DMS79 treated with DMSO at 0.1 percent for 48 hours (cell line): Measurements from ENCODE around the gene USP47.

ENCODE experiments used
- DNase-seq: peaks from one replicate; lab custom pipeline; 2025; lab: John Stamatoyannopoulos, UW

The USP47 gene

DNA sequence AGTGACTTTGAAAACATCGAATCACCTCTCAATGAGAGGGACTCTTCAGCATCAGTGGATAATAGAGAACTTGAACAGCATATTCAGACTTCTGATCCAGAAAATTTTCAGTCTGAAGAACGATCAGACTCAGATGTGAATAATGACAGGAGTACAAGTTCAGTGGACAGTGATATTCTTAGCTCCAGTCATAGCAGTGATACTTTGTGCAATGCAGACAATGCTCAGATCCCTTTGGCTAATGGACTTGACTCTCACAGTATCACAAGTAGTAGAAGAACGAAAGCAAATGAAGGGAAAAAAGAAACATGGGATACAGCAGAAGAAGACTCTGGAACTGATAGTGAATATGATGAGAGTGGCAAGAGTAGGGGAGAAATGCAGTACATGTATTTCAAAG lies 100.9 kb downstream of the USP47 start:
- DNase-seq: no peak

DNA sequence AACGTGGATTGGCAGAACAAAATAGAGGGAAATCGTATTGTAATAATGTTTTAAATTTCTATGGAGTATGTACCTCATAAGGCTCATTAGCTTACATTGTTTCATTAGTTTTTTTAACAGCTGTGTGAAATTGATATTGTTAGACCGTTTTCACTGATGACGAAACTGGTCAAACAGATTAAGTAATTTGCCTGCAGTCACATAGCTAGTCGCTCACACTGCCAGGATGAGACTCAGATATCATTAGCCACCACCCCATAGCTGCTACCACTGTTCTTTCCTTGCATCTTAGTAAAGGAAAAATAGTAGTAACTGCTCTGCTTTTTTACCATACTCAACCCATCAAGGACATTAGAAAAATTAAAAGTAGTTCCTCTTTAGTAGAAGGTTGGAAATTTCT lies 102.7 kb downstream of the USP47 start:
- DNase-seq: no peak

DNA sequence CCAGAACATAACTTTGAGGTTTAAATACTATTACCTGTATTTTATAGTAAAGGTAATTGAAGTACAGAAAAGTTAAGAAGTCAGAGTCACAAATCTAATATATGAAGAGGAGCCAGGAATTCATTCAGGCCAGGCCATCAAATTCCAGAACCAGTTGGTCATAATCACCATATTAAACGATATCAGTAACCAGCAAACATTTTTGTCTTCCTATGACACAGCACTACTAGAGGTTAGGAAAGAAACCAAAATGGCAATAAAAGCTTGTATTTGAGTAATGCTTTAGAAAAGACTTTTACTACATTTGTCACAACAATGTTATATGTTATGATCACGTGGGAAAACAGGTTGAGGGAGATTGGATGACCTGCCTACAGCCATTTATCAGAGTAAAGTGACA lies 104.4 kb downstream of the USP47 start:
- no peak for DNase-seq

DNA sequence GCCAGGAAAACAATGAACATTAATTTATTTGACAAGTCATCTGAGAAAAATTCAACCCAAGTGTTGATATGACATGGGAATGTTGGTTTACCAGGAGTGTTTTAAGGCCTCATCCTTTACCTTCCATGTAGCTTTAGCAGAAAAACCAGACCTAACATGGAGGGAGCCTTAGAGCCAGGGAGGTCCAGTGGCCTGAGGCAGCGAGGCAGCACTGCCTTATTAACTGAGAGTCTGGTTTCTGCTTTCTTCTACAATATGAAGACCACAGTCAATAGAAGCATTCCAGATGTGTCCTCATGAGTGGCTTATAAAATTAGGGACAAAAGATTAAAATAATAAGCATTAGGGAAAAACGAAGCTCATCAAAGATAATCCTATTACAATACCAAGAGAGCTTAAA lies 105.1 kb downstream of the USP47 start:
- DNase-seq: no peak

DNA sequence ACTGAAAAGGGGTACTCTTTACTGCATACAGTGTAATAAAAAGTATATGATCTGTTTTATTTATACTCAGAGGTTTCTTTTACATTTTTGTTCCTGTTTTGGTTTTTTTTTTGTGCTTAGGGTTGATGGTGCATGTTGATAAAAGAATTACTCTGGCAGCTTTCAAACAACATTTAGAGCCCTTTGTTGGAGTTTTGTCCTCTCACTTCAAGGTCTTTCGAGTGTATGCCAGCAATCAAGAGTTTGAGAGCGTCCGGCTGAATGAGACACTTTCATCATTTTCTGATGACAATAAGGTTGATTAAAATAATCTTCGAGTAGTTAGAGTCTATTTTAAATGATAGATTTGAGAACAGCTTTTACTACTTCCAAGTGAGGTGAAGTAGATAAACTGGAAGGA lies 106.1 kb downstream of the USP47 start:
- DNase-seq: no peak

DNA sequence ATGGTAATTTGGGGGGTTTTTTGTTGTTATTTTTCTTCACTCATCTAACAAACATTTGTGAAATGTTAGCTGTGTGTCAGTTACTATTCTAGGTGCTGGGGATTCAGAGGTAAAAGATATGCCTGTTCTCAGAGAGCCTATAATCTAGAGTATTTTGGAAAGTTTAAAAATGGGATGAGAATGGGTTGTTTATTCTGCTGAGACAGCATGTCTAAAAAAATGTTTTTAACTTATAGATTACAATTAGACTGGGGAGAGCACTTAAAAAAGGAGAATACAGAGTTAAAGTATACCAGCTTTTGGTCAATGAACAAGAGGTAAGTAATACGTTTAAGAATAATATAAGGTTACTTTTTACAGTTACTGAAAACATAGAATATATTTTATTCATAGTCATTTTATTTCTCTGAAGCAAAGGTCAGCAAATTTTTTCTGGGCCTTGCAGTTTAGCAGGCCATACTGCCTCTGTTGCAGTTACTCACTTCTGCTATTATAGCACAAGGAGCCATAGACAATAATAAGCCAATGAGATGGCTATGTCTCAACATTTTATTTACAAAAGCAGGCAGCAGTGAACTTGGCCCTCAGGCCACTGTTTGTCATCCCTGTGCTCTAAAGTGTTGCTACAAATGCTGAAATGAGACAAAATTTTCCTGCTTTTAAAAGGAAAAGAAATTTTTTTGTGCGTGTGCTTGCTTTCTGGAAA lies 106.6 kb downstream of the USP47 start:
- DNase-seq: no peak

DNA sequence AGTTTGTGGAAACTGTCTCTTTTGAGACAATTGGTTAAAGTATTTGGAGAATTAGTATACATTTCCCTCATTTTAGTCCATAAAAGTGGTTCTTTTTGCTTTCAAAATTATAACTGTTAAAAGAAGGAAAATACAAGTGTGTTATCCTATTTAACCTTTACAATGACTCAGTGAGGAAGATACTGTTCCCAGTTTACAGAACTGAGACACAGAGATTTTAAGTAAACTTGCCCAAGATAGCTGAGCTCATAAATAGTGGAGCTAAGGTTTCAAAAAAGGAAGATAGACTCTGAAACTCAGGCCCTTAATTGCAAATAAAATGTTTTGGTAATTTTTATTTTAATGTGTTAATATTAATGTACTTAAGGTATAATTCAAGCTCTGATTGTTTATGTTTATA lies 107.7 kb downstream of the USP47 start:
- DNase-seq: no peak

DNA sequence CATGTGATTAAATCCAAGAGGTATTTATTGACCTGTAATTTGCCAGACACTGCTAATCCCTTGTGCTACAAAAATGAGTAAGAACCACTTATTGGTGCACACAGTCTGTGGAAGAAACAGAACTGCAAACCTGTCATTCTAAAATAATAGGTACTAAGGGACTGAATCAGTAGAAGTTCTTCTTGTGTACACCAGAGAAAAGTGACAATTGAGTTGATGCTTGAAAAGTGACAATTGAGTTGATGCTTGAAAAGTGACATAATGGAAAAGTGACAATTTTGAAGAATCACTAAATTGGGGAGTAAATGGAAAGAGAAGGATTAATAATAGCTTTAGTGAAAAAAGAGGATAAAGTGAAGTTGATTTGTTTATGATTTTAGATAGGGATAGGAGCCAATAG lies 110.3 kb downstream of the USP47 start:
- no peak for DNase-seq

DNA sequence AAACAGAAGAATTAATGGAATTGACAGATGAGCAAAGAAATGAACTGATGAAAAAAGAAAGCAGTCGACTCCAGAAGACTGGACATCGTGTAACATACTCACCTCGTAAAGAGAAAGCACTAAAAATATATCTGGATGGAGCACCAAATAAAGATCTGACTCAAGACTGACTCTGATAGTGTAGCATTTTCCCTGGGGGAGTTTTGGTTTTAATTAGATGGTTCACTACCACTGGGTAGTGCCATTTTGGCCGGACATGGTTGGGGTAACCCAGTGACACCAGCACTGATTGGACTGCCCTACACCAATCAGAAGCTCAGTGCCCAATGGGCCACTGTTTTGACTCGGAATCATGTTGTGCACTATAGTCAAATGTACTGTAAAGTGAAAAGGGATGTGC lies 114.2 kb downstream of the USP47 start:
- DNase-seq: no peak

DNA sequence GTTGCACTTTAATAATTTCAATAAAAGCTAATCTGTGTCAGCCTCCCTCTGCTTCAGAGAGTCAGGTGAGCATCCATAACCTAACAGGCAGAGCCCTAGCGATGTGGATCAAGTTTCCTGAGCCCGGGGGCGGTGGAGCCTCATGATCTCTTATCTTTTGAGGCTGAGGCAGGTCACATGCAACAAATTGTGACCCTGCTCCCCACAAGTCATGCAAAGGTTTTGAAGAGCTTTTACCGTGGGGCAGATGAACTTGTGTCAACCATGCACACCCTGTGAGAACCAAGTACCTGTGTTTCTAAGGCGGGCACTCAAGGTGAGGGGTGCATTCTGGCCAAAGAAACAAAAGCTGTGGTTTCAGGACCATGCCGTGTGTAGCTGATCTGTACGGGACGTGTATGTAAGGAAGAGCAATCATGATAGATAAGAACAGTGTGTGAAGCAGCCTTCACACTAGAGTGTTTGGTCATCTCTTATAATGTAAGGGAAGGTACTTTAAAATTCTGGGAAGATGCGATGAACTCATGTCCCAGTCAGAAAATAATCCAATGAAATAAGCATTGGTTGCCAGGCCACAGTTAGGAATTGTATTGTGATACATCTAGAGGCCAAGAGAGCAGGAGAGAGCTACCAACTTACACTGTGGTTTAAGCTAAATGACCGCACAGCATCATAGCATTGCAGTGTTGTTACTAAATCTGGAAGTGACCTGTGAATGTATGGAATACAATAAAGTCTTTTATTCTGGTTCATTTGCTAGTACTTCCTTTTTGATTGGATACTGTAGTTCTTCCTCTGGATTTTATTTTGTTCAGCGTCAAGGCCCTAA lies 116.8 kb downstream of the USP47 start:
- no peak for DNase-seq

DNA sequence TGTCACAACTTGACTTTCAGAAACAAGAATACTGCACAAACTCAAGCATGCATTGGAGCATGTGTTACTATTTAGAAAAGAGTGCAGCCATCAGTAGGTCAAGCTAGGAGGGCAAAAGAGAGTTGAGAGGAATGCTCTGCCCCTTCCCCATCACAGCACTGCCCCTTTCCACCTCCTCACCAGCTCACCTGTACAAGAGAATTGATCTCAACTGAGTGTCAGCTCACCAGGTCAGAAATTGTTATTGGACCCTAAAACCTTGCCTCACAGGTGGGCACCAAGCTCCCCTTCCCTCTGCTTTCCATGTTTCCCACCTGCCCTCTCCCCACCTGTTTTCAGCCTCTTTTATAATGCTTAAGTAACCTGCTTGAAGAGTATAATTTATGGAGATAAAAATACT lies 117.8 kb downstream of the USP47 start:
- DNase-seq: no peak

DNA sequence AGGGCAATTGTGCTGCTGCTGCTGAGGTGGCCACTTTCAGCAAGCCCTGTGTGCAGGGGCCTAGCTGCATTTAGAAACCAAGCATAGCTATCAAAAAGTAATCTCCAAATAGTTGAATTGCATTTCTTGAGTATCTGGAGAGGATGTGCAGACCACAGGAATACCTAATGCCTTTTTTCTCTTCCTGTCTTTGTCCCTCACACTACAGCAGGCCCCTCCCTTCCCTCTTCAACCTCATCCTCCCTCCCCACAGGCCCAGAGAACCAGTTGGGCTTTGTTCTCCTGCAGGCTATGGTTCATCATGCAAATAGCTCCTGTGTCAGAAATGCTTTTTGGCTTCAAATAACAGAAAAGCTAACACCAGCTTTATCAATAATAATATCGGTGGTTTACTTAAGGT lies 118.9 kb downstream of the USP47 start:
- no peak for DNase-seq

DNA sequence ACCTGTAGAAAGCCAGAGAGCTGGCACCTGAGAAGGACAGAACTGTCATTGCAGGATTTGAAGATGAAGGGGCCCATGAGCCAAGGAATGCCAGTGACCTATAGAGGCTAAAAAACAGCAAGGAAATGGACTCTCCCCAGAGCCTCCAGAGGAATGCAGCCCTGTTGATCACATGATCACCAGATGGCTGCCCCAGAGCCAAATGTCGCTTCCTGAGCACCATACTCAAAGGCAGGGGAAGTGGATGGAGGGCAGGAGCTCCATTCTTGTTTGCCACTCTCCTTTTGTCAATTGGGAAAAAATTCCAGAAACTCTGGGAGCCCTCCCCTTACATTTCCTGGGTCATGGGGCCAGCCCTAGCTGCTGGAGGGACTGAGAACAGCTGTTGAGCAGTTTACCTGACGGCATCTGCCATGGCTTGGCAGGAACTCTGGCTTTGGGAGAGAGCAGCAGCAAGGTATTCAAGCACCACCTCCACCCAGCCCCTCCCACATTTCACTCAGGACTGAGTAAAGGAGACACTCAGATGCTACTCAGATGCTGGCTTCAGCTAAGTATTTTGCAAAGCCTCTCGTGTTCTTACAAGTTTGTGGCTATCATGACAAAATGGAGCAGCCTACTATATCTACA lies 119.7 kb downstream of the USP47 start:
- DNase-seq: no peak

DNA sequence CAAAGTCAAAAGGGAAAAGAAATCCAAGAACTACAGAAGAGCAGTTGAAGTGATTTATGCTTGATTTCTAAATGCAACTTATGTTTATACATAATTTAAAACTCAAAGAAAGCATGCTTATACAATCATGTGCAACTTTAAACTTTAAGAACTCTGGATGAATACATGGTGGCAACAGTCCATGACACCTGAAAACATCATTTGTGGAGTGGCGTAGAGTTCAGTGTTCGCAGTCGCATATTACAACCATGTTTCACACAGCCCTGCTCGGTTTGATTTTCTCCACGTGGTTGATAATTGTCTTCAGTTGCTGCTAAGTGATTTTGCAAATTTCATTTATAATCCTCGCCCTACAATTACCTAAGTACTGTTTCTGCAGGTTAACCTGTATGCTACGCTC lies 121.3 kb downstream of the USP47 start:
- DNase-seq: no peak

DNA sequence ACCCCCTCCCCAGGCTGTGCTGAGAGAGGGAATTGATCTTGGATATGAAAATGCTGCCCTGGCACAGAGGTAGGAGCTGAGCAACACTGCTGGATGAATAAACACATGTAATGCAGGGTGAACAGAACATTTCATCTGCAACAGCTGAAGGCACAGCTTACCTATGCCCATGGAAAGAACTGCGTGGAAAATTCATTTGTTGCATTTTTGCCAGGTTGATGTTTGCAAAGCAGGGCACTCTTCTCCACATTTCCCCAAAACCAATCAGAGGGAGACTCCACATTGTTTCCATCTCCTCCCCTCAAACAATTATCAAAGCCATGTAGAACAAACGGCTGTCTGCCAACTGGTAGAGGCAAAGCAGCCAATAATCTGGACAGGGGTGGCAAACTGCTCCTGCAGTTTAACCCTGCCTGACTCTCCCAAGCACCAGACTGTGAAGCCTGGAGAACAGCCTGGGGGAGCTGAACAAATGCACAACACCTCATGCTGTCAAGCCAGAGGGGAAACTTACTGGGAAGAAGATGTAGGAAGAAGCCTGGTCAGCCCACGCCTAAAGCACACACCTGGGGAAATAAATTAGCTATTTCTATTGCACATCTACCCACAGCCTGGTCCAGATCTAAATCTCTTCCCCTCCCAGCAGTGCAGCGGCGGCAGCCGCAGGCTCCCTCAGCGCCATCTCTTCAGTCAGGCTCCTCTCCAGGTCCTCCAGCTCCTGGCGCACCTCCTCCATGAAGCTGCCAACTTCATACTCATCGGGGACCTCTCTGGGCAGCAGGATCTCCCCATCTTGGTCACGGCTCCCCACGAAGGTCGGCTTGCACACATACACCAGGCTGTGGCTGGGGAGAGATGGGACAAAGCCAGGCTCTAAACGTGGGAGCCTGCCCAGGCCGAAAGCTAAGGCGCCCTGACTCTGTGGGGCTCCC lies 122.3 kb downstream of the USP47 start:
- no peak for DNase-seq

DNA sequence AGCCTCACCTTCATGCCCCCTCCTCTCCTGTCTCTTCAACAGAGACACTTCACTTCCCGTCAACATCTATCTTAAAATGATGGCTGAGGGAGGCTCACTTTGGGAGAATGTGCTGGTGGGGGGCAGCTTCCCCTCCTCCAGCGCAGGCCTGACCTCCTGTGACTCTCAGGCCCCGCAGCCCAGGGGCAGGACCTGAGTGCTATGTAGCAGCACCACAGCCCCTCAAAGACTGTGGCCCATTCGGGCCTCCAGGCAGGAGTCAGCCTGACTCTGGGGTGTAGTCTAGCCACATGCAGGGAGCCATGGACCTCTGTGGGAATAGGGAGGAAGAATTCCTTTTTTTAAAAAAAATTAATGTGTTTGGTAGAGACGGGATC lies 123.0 kb downstream of the USP47 start:
- DNase-seq: no peak

DNA sequence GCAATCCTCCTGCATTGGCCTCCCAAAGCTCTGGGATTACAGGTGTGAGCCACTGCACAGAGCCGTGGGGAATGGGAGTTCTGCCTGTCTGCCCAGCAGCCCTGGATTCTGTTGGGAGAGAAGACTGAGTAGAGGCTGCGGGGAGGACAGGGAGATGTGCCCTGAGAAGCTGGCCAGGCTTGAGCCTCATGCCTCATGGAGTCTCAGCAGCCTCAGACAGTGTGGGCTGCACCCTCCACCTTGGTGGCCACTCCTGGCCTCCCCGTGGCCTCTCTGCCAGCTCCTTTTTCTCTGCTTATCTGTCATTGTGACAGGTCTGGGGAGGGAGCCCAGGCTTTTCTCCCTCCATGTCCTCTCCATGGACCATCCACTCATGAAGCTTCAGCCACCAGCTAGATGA lies 123.4 kb downstream of the USP47 start:
- DNase-seq: no peak

DNA sequence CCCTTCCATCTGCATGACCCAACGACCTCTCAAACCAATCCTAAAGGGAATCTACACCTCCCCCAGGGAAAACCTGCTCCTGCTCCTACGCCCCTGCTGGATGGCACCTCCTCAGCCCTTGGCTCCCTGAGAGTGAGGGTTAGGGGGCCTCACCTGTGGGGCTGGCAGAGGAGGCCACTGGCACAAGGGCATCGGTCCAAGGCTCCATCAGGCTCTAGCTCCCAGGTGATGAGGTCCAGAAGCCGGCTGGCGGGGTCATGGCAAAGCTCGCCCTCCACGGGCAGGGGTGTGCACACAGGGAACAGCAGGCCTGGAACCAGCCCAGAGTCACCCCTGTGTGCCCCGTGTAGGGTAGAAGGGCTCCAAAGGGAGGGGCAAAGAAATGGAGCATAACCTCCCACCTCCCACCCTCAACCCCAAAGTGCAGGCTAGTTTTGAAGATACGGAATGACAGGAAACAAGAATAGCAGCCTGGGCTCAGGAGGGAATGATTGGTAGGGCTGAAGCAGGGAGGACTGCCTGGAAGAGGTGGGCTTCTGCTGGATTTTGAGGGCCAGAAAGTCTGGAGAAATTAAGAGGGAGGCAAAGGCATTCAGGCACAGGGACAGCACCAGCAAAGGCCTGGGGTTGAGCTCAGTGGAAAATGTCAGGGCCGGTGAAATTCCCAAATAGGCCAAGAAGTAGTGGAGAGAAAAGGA lies 124.0 kb downstream of the USP47 start:
- DNase-seq: no peak

DNA sequence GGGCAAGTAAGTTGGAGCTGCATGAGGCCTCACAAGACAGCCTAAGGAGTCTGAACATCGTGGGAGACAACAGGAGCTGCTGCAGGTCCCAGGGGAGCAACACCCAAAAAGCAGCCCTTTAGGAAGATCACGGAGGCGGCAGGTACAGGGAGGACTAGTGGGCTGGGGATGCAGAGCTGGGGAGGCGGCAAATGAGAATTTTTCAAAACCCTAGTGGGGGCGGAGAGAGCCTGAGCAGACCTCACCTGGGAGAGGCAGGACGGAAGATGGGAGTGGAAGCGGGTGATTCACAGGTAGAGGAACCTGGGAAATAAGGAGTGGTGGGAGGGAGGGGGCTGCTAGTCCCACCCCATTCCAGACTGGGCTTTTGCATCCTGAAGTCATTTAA lies 124.6 kb downstream of the USP47 start:
- DNase-seq: no peak

DNA sequence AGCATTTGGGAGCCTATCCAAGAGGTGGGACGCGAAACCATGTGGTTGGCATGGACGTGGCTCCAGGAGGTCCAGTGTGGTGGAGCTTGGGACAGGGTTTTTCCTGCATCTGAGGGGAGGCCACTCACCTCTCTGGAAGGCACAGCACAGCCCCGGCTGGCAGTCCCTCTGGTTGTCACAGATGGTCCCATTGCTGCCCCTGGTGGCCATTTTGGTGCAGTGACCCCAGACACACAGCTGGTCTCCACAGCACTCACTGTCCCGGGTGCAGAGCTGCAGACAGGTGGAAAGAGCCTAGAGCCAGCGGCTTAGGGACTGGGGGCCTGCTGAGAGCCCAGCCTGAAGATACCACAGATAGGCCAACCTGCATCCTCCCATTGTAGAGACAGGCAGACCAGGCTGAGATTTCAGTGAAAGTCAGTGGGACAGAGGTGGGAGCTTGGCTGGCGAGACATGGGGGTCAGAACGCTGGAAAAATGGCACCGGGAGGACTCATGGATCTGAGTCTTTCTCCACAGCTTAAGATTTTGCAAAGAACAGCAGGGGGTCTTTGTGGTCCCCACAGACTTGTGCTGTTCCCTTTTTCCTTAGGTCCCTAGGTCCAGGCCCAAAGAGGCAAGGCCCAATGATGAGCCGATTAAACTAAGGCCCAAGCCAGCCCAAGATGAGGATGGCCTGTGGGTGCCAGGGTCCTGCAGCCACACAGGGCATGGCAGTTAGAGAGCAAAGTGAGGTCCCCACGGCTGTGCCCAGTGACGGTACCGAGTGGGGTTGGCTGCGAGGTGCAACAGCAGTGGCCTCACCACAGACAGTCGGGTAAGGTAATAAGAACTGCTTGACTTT lies 125.3 kb downstream of the USP47 start:
- no peak for DNase-seq
